Parathyroid adenoma (tissue), 2 donors: ENCODE measurements around the gene ZGPAT.

Experiments used
- H2AFZ ChIP-seq: fragments of 300-600 bp; sonication (generic); one replicate; pipeline ENCODE4 v1.7.0; 2017; ENCODE audit warnings: antibody characterized with exemption, mild to moderate bottlenecking
- H3K27ac ChIP-seq: fragments of 300-600 bp; sonication (generic); one replicate; pipeline ENCODE4 v1.7.0; 2017
- H3K27me3 ChIP-seq: fragments of 300-600 bp; sonication (generic); one replicate; pipeline ENCODE4 v1.7.0; 2017; ENCODE audit warnings: low read length; ENCODE audit not compliant: control insufficient read depth, insufficient read depth
- H3K36me3 ChIP-seq: fragments of 300-600 bp; sonication (generic); one replicate; pipeline ENCODE4 v1.7.0; 2017; ENCODE audit warnings: low read length; ENCODE audit not compliant: control insufficient read depth, insufficient read depth
- H3K4me1 ChIP-seq: fragments of 300-600 bp; sonication (generic); one replicate; pipeline ENCODE4 v1.7.0; 2017; ENCODE audit warnings: control low read depth
- H3K4me2 ChIP-seq: fragments of 300-600 bp; sonication (generic); one replicate; pipeline ENCODE4 v1.7.0; 2017; ENCODE audit warnings: low read length
- H3K4me3 ChIP-seq: fragments of 300-600 bp; sonication (generic); one replicate; pipeline ENCODE4 v1.7.0; 2017; ENCODE audit warnings: low read depth, low read length
- H3K79me2 ChIP-seq: fragments of 300-600 bp; sonication (generic); one replicate; pipeline ENCODE4 v1.7.0; 2017; ENCODE audit warnings: control low read depth
- H3K9ac ChIP-seq: fragments of 300-600 bp; sonication (generic); one replicate; pipeline ENCODE4 v1.7.0; 2017; ENCODE audit warnings: mild to moderate bottlenecking
- H3K9me3 ChIP-seq: fragments of 300-600 bp; sonication (generic); one replicate; pipeline ENCODE4 v1.7.0; 2017; ENCODE audit warnings: low read length; ENCODE audit not compliant: control insufficient read depth
- TF ChIP-seq, protein P1 (sequence below): fragments of 300-600 bp; sonication (generic); IDR thresholded peaks from one replicate; pipeline ENCODE4 v1.7.0; 2017; ENCODE audit warnings: antibody characterized with exemption, mild to moderate bottlenecking
- donor health status: primary hyperparathyroidism.

The ZGPAT gene

DNA sequence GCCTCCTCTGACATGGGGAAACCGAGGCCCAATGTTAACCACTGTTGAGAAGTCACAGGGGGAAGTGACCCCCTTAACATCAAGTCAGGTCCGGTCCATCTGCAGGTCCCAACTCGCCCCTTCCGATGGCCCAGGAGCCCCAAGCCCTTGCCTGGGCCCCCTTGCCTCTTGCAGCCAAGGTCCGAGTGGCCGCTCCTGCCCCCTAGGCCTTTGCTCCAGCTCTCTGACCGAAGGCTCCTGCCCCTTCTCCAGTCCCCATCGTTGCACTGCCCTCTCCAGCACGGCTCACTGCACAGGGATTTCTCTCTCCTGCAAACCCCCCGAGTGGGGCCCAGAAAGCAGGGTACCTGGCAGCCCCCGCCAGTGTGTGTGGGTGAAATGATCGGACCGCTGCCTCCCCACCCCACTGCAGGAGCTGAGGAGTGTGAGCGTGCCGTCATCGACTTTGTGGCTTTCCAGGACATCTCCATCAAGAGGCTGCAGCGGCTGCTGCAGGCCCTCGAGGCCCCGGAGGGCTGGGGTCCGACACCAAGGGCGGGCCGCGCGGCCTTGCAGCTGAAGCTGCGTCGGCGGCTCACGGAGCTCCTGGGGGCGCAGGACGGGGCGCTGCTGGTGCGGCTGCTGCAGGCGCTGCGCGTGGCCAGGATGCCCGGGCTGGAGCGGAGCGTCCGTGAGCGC lies 9.8 kb upstream of the ZGPAT start:
- H2AFZ ChIP-seq: no peak overlapping the region
- no peak overlapping the region for H3K4me3 ChIP-seq
- H3K36me3 ChIP-seq: no peaks in the 10 kb centered on the region

DNA sequence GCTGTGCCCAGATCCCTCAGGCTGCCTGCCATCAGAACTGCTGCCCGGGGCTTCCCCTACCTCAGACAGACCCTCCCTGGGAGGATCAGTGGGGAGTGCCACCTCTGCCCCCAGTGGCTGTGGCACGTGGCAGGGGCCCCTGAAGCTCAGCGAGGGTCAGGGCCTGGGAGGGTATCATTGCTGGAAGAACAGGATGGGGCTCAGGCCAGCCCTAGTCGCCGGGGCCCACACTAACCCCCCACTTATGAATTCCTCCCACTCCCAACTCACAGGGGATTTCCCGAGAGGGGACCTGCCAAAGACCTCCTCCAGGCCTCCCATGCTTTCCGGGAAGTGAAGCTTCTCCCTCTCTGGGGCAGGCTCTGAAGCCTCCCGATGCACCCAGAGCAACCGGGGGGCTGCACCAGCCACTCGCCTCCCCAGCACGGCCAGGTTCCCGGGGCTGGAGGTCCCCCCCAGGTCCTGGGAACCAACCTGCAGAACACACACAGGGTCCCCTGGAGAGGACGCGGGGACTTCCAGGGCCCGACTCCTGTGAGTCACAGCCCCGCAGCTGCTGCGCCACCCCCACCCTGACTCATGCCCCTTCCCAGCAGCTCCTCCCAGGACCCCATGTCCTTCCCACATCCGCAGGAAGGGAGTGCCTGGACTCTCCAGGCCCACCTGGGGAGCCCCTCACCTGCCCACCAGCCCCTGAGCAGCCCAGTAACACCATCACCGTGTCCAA lies 8.9 kb upstream of the ZGPAT start:
- H3K9ac ChIP-seq: no peak overlapping the region
- H3K4me2 ChIP-seq: no peak overlapping the region
- TF ChIP-seq, protein P1, sequence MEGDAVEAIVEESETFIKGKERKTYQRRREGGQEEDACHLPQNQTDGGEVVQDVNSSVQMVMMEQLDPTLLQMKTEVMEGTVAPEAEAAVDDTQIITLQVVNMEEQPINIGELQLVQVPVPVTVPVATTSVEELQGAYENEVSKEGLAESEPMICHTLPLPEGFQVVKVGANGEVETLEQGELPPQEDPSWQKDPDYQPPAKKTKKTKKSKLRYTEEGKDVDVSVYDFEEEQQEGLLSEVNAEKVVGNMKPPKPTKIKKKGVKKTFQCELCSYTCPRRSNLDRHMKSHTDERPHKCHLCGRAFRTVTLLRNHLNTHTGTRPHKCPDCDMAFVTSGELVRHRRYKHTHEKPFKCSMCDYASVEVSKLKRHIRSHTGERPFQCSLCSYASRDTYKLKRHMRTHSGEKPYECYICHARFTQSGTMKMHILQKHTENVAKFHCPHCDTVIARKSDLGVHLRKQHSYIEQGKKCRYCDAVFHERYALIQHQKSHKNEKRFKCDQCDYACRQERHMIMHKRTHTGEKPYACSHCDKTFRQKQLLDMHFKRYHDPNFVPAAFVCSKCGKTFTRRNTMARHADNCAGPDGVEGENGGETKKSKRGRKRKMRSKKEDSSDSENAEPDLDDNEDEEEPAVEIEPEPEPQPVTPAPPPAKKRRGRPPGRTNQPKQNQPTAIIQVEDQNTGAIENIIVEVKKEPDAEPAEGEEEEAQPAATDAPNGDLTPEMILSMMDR: no peak
- H3K27me3 ChIP-seq: no peaks in the 10 kb centered on the region
- no peaks in the 10 kb centered on the region for H3K36me3 ChIP-seq
- no peaks in the 10 kb centered on the region for H3K9me3 ChIP-seq
- H2AFZ ChIP-seq: no peak overlapping the region
- H3K79me2 ChIP-seq: peaks cover 48% of the 10 kb centered on the region
- no peak overlapping the region for H3K27ac ChIP-seq
- H3K4me3 ChIP-seq: no peak overlapping the region
- no peaks in the 10 kb centered on the region for H3K4me1 ChIP-seq

More for the DNA sequence above, 9.8 kb upstream of the ZGPAT start:
- H3K27ac ChIP-seq: no peak overlapping the region
- H3K9ac ChIP-seq: no peak overlapping the region
- no peaks in the 10 kb centered on the region for H3K9me3 ChIP-seq
- H3K4me2 ChIP-seq: no peak overlapping the region
- peaks cover 41% of the 10 kb centered on the region for H3K79me2 ChIP-seq
- no peaks in the 10 kb centered on the region for H3K4me1 ChIP-seq
- H3K27me3 ChIP-seq: no peaks in the 10 kb centered on the region
- TF ChIP-seq, protein P1: no peak

DNA sequence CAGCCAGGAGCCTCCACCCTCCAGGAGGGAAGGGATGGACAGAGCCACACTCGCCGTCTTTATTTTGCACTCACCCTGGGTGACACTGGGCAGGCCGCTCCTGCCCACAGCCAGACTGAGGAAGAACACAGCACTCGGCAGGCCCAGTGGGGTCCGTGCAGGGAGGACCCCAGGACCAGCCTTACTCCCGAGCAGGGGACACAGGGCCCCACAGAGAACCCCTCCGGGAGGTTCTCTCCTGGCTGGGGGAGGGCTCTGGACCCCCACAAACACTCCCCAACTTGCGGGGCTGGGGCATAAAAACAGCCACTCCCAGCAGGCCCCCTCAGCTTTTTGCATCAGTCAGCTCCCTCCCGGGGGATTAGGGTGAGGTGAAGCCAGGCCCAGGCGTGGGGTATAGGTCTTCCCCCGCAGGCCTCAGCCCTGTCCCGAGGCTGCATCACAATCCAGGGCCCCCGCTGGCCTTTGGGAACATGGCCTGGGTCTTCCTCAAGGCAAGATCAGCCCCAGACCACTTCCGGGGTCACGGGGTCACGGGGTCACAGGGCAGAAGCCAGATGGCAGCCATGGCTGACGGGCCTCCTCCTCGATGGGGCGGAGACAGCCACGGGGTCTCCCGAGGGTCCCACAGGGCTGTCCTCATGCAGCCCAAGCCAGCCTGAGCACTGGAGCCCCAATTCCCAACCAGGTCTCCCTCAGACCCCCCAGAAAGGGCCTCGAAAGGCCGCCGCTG lies 8.2 kb upstream of the ZGPAT start:
- Histone ChIP-seq H3K4me3 (no peak overlapping the region), H2AFZ (no peak overlapping the region), H3K9ac (no peak overlapping the region), H3K36me3 (no peaks in the 10 kb centered on the region), H3K27ac (no peak overlapping the region), H3K9me3 (no peaks in the 10 kb centered on the region), H3K4me2 (no peak overlapping the region), H3K4me1 (no peaks in the 10 kb centered on the region), H3K27me3 (no peaks in the 10 kb centered on the region), H3K79me2 (peaks cover 48% of the 10 kb centered on the region)
- TF ChIP-seq, protein P1: no peak

DNA sequence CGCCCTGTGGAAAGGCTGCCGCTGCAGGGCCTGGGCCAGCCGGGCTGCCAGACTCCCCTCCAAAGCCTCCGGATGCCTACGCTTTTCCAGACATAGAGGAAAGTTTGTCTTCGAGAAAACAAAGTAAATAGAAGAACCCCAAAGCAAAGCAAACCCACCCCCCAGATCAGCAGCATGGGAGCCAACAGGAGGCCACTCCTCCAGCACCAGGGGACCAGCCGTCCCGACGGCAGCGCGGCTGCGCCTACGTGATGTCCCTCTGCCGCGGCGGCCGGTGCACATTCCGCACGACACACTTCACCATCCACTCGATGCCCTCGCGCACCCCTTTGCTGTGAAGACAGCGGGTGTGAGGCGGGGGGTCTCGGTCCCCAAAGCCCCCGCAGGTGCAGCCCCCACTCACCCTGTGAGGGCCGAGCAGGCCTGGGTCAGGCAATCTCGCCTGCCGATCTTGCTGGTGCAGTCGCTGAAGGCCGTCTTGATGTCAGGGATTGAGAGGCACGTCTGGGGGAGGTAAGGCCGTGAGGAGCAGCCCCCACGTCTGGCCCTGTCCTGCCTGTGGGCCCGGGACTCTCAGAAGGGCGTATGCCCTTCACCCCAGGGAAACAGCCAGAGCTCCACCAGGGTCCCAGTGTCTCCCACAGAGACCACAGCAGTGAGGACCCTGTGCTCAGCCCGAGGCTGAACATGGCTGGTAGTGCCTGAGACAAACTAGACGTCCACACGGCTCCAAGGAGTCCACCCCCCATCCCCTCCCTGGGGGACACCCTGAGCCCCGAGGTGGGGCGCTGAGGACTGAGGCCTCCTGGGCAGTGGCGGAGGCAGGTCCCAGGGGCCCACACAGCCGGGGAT lies 7.4 kb upstream of the ZGPAT start:
- H3K4me2 ChIP-seq: no peak overlapping the region
- TF ChIP-seq, protein P1: no peak
- H3K79me2 ChIP-seq: peaks cover 48% of the 10 kb centered on the region

More for the DNA sequence above, 7.4 kb upstream of the ZGPAT start:
- no peaks in the 10 kb centered on the region for H3K27me3 ChIP-seq
- no peaks in the 10 kb centered on the region for H3K9me3 ChIP-seq
- no peak overlapping the region for H3K4me3 ChIP-seq
- H3K36me3 ChIP-seq: no peaks in the 10 kb centered on the region
- no peaks in the 10 kb centered on the region for H3K4me1 ChIP-seq
- no peak overlapping the region for H2AFZ ChIP-seq
- no peak overlapping the region for H3K9ac ChIP-seq
- H3K27ac ChIP-seq: no peak overlapping the region
